ENCODE measurements around the gene ETS1.

GRCh38 chr11:128552783-128553661 is 34.3 kb downstream of the ETS1 start:
- TF ChIP-seq CTCF (IDR thresholded peaks at IDR 0.05; ENCODE audit: poor library complexity) (no peak), EZH2 (IDR thresholded peaks at IDR 0.05; ENCODE audit: borderline replicate concordance) (no peak)
